NCI-H2227 treated with DMSO at 0.1 percent for 48 hours (cell line): ENCODE measurements around the gene SCP2.
"Not testable (repeated sequence)": the region's sequence is repeated elsewhere in the genome, so short reads cannot be mapped to it uniquely, and the experiment has no call there.

Source experiments
- DNase-seq: peaks from one replicate; lab custom pipeline; 2025; lab: John Stamatoyannopoulos, UW

The SCP2 gene

GRCh38 chr1:52973841-52974240 lies 46.8 kb downstream of the SCP2 start:
- no peak for DNase-seq

DNA sequence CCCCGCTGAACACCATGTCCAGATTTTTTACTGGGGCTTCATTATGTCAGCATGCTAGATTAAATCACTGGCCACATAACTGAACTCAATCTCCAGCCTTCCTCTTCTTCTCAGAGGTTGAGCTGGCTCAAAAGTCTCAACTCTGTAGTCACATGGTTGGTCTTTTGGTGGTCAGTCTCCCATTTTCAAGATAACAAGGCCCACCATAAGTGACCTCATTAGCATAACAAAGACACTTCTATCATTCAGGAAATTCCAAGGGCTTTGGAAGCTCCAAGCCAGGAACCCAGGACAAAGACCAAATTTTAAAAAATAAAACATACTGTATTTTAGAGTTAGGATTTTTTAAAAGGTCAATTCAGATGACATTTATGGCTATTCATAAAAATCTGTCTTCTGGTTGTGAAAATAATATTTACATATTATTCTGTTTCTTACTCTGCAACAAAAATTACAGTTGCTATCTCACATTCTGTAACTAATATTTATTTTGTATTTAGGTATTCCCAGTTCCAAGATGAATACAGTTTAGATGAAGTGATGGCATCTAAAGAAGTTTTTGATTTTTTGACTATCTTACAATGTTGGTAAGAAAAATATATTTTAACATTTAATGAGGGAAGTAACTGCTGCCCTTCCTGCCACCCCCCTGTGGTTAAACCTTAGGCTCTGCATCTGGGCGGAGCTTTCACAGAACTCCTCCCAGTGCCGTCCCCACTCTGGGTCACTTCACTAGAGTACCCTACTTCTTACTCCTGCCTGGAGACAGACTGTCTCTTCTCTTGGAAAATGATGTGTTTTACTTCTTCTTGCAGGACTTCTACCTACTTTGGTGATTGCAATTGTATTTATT lies 49.3 kb downstream of the SCP2 start:
- DNase-seq = no peak

GRCh38 chr1:52978045-52978444 lies 51.0 kb downstream of the SCP2 start:
- DNase-seq = no peak

DNA sequence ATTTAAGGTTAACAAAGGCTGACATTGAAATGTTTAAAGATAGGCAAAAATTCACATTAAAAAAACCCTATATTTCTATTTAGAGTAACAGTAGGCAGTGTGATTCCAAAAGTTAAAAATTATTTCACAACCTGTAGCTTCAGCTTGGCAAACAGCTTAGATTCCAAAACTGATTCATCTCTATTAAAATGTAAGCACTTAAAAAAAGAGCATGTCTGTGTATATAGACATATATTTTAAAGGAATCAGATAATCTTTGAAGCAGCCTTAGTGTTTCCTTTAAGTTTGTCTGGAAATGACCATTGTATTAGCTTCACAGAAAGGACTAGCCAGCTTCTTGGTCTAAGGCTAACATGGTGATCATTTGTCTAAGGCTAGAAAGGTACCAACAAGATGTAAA lies 65.7 kb downstream of the SCP2 start:
- DNase-seq = not testable (repeated sequence)

DNA sequence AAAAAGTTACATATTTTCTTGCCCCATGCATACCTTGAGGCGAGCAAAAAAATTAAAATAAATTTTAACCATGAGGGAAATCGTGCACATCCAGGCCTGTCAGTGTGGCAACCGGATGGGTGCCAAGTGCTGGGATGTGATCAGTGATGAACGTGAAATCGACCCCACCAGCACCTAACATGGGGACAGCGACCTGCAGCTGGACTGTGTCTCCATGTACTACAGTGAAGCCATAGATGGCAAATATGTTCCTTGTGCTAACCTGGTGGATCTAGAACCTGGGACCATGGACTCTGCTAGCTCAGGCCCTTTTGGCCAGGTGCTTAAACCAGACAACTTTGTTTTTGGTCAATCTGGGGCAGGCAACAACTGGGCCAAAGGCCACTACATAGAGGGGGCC lies 67.6 kb downstream of the SCP2 start:
- no peak for DNase-seq

GRCh38 chr1:52996653-52997052 lies 69.6 kb downstream of the SCP2 start:
- no peak for DNase-seq

GRCh38 chr1:53001128-53001527 lies 74.1 kb downstream of the SCP2 start:
- DNase-seq = no peak

- DNase-seq = not testable (repeated sequence)
Observed at GRCh38 chr1:53006612-53007011, 79.5 kb downstream of the SCP2 start.

DNA sequence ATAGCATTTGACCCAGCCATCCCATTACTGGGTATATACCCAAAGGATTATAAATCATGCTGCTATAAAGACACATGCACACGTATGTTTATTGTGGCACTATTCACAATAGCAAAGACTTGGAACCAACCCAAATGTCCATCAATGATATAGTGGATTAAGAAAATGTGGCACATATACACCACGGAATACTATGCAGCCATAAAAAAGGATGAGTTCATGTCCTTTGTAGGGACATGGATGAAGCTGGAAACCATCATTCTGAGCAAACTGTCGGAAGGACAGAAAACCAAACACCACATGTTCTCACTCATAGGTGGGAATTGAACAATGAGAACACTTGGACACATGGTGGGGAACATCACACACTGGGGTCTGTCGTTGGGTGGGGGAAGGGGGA lies 83.2 kb downstream of the SCP2 start:
- not testable (repeated sequence) for DNase-seq

DNA sequence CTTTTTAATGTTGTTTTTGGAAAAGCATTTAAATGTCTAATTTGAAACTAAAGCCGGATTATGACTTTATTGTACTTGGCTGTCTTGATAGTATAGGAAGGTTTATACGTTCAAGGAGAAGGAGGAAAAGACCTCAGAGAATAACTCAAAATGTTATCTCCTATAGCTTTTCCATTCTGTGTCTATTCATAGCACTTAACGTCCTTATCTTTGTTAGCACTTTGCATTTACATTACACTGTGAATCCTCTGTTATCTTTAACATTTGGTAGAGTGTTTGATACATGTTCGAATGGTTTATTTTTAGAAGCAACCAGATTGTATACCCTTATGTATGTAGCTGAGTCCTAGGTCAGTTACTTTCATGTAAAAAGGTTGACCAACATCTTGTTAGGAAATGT lies 84.1 kb downstream of the SCP2 start:
- DNase-seq = no peak

- peak; percentile 78 for DNase-seq
Observed at GRCh38 chr1:53014791-53015507, 87.9 kb downstream of the SCP2 start.

- no peak for DNase-seq
Observed at GRCh38 chr1:53015508-53015860, 88.4 kb downstream of the SCP2 start.

DNA sequence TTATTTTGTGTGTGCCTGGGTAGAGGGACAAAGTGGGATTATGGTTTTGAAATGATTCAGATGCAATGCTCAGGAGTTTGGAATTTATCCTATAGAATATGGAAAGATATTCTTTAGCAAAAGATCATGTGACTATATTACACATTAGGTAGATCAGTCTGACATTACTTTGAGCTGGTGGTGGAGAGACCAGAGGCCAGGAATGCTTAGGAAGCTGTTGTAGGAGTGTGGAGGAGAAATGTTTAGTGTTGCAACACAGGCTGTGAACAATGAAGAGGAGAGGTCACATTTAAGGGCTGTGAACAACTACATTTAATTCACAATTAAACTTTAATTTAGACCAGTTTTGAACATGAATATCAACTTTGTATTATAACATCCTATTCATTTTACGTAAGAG lies 89.6 kb downstream of the SCP2 start:
- DNase-seq = no peak

- no peak for DNase-seq
Observed at GRCh38 chr1:53020588-53020987, 93.5 kb downstream of the SCP2 start.

DNA sequence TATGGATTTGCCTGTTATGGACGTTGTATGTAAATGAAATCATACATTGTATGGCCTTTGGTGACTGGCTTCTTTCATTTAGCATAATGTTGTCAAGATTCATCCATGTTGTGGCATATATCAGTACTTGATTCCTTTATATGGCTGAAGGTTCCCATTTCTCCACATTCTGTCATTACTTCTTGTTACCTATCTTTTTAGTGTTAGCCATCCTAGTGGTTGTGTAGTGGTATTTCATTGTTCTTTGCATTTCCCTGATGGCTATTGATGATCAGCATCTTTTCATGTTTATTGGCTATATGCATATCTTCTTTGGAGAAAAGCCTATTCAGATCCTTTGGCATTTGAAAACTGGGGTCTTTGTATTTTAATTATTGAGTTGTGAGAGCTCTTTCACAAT lies 95.1 kb downstream of the SCP2 start:
- DNase-seq = no peak

DNA sequence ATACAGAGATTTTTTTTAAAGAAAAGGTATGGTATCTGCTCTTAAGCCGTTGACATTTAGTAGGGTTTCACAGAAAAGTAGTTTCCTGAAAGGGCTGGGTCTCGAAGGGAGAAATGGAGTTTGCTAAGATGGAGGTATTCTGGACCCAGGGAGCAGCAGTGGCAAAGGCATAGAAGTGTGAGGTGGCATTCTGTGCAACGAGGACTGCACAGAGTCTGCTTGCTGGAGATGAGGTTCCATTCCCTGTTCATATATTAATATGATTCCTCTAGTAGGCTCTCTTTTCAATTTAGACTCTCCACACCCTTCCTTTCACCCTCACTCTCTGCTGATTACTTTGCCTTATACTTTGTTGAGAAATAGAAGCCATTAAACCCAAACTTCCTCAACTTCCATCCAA lies 96.5 kb downstream of the SCP2 start:
- DNase-seq = no peak

DNA sequence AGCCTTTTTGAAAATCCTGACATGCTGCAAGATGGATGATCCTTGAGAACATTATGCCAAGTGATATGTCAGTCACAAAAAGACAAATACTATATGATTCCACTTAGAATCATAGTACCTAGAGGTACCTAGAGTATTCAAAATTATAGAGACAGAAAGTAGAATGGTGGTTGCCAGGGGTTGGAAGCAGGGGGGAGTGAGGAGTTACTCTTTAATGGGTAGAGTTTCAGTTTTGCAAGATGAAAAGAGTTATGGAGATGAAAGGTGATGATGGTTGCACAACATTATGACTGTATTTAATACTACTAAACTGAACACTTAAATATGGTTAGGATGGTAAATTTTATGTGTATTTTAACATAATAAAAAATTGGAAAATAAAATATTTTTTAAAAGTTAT lies 97.0 kb downstream of the SCP2 start:
- no peak for DNase-seq

DNA sequence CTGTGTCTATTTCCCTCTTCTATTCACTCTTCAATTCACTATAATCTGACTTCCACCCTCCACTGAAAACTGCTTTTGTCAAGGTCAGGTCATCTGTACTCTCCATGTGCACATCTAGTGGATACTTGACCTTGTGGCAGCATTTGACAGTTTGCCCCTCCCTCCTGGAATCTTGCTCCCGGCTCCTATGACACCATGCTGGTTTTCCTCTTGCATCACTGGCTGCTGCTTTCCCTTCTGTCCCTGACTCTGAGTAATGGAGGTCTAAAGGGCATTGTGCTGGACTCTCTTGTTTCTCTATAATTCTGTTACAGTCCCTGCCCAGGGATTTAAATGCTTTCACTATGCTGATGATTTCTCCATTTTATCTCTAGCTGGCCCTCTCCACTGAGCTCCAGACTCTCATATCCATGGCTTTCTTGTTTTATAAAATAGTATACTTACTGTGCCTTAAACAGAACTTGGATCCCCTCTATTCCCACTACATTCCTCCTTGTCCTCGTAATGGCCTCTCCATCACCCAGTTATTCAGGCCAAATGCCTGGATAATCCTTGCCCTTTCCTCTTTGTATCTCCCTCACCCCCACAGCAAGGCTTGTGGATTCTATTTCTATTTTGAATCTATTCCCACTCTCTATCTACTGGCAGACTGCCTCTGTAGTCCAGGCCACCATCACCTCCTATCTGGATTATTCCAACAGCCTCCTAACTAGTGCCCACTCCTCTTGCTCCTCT lies 98.1 kb downstream of the SCP2 start:
- DNase-seq = peak; percentile 78

DNA sequence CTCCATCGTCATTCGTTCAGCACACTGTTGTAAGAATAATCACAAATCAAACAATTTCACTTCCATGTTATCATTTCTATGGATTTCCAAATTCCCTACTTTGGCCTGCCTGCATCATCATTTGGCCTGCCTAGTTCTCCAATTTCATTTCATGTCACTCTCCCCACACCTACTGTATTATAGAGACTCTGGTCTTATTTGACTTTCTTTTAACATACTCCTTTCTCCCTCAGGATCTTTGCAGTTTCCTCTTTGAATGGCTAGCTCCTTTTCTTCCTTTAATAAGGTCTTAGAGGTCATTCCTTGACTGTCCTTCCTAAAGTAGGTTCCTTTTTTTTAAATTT lies 98.7 kb downstream of the SCP2 start:
- no peak for DNase-seq

DNA sequence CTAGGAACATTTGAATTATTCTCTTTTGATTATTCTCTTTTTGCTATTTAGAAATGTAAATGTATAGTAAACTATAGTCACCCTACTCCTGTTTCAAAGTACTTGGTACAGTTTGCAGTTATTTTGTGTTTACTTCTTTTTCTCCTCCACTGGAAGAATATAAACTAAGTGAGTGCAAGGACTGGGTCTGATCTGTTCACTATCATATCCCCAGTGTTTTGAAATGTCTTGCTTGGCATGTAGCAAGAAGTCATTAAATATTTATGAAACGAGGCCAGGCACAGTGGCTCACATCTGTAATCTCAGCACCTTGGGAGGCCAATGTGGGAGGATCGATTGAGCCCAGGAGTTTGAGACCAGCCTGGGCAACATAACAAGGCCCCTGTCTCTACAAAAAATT lies 99.2 kb downstream of the SCP2 start:
- DNase-seq = no peak

DNA sequence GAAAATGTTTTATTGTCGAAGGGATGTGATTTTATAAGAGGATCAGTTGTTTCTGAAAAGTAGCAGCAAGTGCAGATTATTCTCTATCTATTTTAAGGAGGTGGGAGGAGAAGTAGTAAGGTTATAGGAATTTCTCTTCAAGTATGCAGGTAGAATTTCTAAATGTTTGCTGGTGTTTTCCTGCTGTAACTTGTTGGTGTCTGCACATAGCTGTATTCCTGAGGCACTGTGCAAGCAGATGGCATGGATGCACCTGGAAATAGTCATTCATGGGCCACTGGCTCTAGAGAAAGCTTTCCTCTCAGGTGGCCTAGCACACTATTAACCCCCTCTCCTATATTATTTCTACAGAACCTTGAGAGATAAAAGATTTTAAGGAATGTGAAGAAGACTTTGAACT lies 104.7 kb downstream of the SCP2 start:
- DNase-seq = no peak

DNA sequence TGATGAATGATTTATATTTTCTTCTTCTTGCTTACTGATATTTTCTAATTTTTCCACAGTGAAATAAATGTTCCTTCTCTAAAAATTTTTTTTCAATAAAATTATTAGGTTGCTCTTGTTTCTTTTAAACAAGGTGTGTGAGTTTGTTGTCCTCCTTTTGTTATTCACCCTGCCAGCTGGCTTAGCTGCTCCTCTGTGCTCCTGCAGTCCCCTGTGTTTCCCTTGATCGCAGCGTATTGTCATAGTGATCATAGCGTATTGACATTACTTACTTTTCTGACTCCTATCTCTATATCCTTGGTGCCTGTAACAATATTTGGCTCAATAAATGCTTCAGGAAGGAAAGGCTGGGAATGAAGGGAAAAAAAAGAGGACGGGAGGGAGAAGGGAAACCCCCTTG lies 110.1 kb downstream of the SCP2 start:
- DNase-seq = no peak

GRCh38 chr1:53038566-53038965 lies 111.5 kb downstream of the SCP2 start:
- DNase-seq = no peak
